ENCODE data around the gene ARHGEF28. TPM values are rescaled to one million over a fixed set of nuclear protein-coding genes. Genes with fewer than 3 reads are reported as not detected.

Gene ARHGEF28
- total RNA-seq, 1 experiment from 2014 or later, result 0.57 TPM

GRCh38 chr5:73913971-73914370 is 288.0 kb downstream of the ARHGEF28 start:
- H3K23me2 ChIP-seq (ENCODE audit: insufficient read length, low read depth, low read length, poor library complexity, severe bottlenecking), result no peaks in the 10 kb centered on the region
- H3K9ac ChIP-seq (ENCODE audit: extremely low read depth, insufficient read length, low read length), result no peak overlapping the region
- H2AFZ ChIP-seq (ENCODE audit: low read length), result no peak overlapping the region
- H3K4me3 Mint-ChIP-seq, result no peak overlapping the region
- H4K8ac ChIP-seq (replicated peaks; ENCODE audit: insufficient read length, low read depth, low read length), result no peak overlapping the region
- no peak overlapping the region for H2BK12ac ChIP-seq (ENCODE audit: insufficient read length, low read depth, low read length)
- no peak overlapping the region for H2BK120ac ChIP-seq (ENCODE audit: low read depth, low read length, poor library complexity, severe bottlenecking)
- H3K9me3 ChIP-seq (ENCODE audit: control insufficient read depth, low read depth, low read length), result no peaks in the 10 kb centered on the region
- no peak overlapping the region for H3K27ac Mint-ChIP-seq
- H3K4me1 Mint-ChIP-seq, result peaks cover 3% of the 10 kb centered on the region in 2 experiments; a peak in 2 of 4 replicates
- H3K4me2 ChIP-seq (ENCODE audit: insufficient read depth, insufficient read length, low read length), result no peak overlapping the region
- H3K18ac ChIP-seq (ENCODE audit: insufficient read length, low read depth, low read length), result no peak overlapping the region
- H4K20me1 ChIP-seq (ENCODE audit: control insufficient read depth, insufficient read depth, insufficient read length), result no peaks in the 10 kb centered on the region
- no peak overlapping the region for H3K27ac ChIP-seq (ENCODE audit: insufficient read length, low read depth, low read length)
- no peak for TF ChIP-seq CTCF (conservative IDR thresholded peaks at IDR 0.05)
- H3K56ac ChIP-seq (ENCODE audit: insufficient read length, low read depth, low read length), result no peak overlapping the region
- H3K27me3 ChIP-seq (ENCODE audit: insufficient read depth, low read length), result no peaks in the 10 kb centered on the region
- H3K23ac ChIP-seq (ENCODE audit: insufficient read length, low read depth, low read length), result no peak overlapping the region
- H3K14ac ChIP-seq (ENCODE audit: insufficient read depth, low read length), result no peak overlapping the region
- H3T11ph ChIP-seq (ENCODE audit: low read length), result no peak overlapping the region
- H4K91ac ChIP-seq (ENCODE audit: insufficient read length, low read depth, low read length), result no peak overlapping the region
- H2BK5ac ChIP-seq (ENCODE audit: insufficient read length, low read length), result no peak overlapping the region
- no peaks in the 10 kb centered on the region for H3K4me1 ChIP-seq (ENCODE audit: insufficient read depth, low read length)
- no peak overlapping the region for H2BK15ac ChIP-seq (ENCODE audit: low read depth, low read length)
- H3K27me3 Mint-ChIP-seq (ENCODE audit: low read depth), result no peaks in the 10 kb centered on the region
- H4K5ac ChIP-seq (ENCODE audit: insufficient read length, low read depth, low read length), result no peak overlapping the region
- no peak overlapping the region for H3K4ac ChIP-seq (ENCODE audit: low read depth, low read length)
- H3K79me2 ChIP-seq (ENCODE audit: insufficient read depth, low read length), result no peaks in the 10 kb centered on the region
- no peak overlapping the region for H2AK5ac ChIP-seq (ENCODE audit: insufficient read length, low read length)
- no peaks in the 10 kb centered on the region for H3K36me3 Mint-ChIP-seq (ENCODE audit: insufficient read depth in 1 of 3, low read depth in 3 of 3)
- no peaks in the 10 kb centered on the region for H3K79me1 ChIP-seq (ENCODE audit: insufficient read depth, low read depth, low read length, poor library complexity, severe bottlenecking)
- H3K9me3 Mint-ChIP-seq, result no peaks in the 10 kb centered on the region
- no peak for DNase-seq
- H2BK20ac ChIP-seq (ENCODE audit: low read depth, low read length, poor library complexity, severe bottlenecking), result no peak overlapping the region
